Mesodermal cell (in vitro differentiated cells): ENCODE data around the gene COL8A1.
A peak's percentile ranks its signal among the peaks of the same experiment; 100 is the strongest.

Experiments used
- H3K27ac ChIP-seq: 2 replicates; pipeline ENCODE4 v1.7.0; 2013; ENCODE audit warnings: mild to moderate bottlenecking, low read depth, low read length, moderate library complexity; ENCODE audit not compliant: severe bottlenecking
- H3K36me3 ChIP-seq: 2 replicates; pipeline ENCODE4 v1.7.1; 2013; ENCODE audit warnings: mild to moderate bottlenecking, low read length, moderate library complexity; ENCODE audit not compliant: control insufficient read depth, insufficient read depth
- H3K4me1 ChIP-seq: one replicate; pipeline ENCODE4 v1.7.1; 2013; ENCODE audit warnings: mild to moderate bottlenecking, low read length; ENCODE audit not compliant: insufficient read depth, control insufficient read depth, poor library complexity, severe bottlenecking
- H3K4me3 ChIP-seq: 2 replicates; pipeline ENCODE4 v1.7.0; 2013; ENCODE audit warnings: low read length, control low read depth, mild to moderate bottlenecking; ENCODE audit not compliant: insufficient read depth, poor library complexity, severe bottlenecking; ENCODE audit errors: extremely low read depth
- H3K9me3 ChIP-seq: 2 replicates; pipeline ENCODE4 v1.7.1; 2013; ENCODE audit warnings: mild to moderate bottlenecking, low read length, moderate library complexity; ENCODE audit not compliant: control insufficient read depth
- WGBS, 2 experiments: methylation state at CpG; one replicate each; pipeline ENCODE4 v1.1.5; 2013; ENCODE audit warnings: missing lambda C conversion rate in 2 of 2; ENCODE audit not compliant: insufficient coverage in 2 of 2; 5-methylcytosine and 5-hydroxymethylcytosine counted together

Gene COL8A1

DNA sequence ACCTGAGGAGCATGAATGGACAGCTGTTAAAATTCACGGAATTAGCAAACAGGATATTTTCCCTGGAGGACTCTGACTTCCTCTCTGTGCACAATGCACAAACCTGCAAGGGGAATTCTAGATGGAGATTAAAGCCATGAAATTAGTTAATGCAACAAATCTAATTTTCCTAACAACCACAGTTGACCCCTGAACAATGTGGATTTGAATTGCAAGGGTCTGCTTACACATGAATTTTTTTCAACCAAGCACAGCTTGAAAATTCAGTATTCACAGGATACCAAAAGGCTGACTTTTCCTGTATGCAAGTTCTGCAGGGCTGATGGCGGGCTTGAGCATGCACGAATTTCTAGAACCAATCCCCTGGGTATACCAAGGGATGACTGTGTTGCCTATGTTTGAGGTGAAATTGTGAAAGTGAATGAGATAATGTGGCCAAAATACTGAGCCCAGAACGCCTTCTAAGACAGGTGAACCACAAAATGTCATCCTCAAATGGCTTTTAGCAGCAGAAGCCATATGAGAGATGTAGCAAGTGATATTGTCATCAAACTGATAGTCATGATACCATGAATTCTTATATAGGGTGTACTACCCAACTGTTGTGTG is 52.5 kb downstream of the COL8A1 start:
- no peaks in the 10 kb centered on the region for H3K4me1 ChIP-seq
- no peaks in the 10 kb centered on the region for H3K9me3 ChIP-seq
- H3K36me3 ChIP-seq, result peaks cover 4% of the 10 kb centered on the region
- H3K27ac ChIP-seq, result no peak overlapping the region
- WGBS, 2 experiments, result 97 to 100% methylated on average over 1 to 3 of the region's 4 CpGs
- no peak overlapping the region for H3K4me3 ChIP-seq

DNA sequence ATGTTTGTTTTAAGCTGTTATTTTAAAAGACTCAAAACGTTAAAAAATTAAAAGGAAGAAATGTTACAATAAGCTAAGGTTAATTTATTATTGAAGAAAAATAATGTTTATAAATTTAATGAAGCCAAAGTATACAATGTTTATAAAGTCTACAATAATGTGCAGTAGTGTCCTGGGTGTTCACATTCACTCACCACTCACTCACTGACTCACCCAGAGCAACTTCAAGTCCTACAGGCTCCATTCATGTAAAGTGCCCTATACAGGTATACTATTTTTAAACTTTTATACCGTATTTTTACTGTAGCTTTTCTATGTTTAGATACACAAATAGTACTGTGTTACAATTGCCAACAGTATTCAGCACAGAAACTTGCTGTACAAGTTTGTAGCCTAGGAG is 55.2 kb downstream of the COL8A1 start:
- Histone ChIP-seq H3K4me1 (no peaks in the 10 kb centered on the region), H3K9me3 (no peaks in the 10 kb centered on the region), H3K4me3 (no peak overlapping the region), H3K36me3 (peaks cover 4% of the 10 kb centered on the region), H3K27ac (no peak overlapping the region)
- WGBS, 2 experiments, result no CpG with 5 or more reads among the region's 2 CpGs

DNA sequence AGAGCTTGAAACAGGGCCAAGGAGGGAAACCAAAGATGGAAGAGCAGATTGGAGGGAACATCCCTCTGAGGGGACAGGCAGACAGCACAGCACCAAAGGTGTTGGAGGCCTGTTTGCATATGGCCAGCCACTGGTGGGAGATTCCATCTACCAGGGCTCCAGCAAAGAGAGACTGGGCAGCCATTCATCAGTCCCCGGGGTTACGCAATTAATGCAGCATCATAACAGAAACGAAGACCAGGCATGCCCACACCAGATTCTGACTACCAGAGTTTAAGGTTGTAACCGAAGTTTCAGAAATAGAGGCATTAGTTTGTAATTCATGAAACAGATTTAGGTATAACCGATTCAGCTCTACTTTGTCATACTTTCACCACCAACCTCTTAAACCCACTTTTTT is 58.1 kb downstream of the COL8A1 start:
- H3K4me1 ChIP-seq, result peaks cover 19% of the 10 kb centered on the region
- no peak overlapping the region for H3K27ac ChIP-seq
- WGBS, 2 experiments, result 95% methylated on average over 3 of the region's 5 CpGs; no CpG with 5 or more reads in 1 of the 2 experiments
- peaks cover under 1% of the 10 kb centered on the region for H3K36me3 ChIP-seq
- H3K4me3 ChIP-seq, result no peak overlapping the region
- H3K9me3 ChIP-seq, result no peaks in the 10 kb centered on the region

DNA sequence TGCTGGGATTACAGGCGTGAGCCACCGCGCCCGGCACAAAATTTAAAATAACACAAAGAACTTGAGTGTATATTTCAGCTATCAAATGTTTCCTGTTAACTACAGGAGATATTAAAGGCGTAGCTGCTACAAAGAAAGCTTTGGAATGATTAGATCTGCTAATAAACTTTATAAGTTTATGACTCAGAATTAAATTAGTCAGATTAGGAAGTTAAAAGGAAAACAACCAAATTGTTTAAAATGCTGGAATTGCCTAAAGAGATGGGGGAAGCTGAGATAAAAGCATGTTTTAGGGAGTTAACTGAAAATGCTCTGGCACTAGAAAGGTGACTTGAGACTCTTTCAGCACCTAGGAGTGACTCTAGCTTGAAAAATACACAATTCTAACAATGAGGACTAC is 58.9 kb downstream of the COL8A1 start:
- no CpG with 5 or more reads among the region's 5 CpGs for WGBS, 2 experiments
- no peaks in the 10 kb centered on the region for H3K9me3 ChIP-seq

DNA sequence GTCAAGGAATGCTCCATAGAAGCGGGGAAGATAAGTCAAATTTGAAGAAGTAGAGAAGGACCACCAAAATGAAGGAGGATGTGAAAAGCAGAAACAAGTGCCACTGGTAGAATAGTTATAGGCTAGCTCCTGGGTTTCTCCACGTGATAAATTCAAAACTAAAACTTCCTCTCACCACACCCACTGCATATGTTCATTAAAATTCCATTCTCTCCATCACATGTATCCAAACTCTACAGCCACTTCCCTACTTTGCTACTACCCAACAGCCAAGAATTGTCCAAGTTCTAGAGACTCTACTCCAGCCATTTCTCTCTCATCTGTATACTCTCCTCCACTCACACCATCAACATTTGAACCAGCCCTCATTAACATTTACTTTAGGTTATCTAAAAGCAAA is 60.5 kb downstream of the COL8A1 start:
- Histone ChIP-seq H3K27ac (no peak overlapping the region), H3K36me3 (no peaks in the 10 kb centered on the region), H3K9me3 (no peaks in the 10 kb centered on the region), H3K4me1 (peaks cover 37% of the 10 kb centered on the region), H3K4me3 (no peak overlapping the region)
- 79 to 85% methylated on average over 2 of the region's 2 CpGs for WGBS, 2 experiments

More for the DNA sequence above, 58.9 kb downstream of the COL8A1 start:
- no peaks in the 10 kb centered on the region for H3K36me3 ChIP-seq
- no peak overlapping the region for H3K27ac ChIP-seq
- peaks cover 27% of the 10 kb centered on the region for H3K4me1 ChIP-seq
- H3K4me3 ChIP-seq, result no peak overlapping the region

DNA sequence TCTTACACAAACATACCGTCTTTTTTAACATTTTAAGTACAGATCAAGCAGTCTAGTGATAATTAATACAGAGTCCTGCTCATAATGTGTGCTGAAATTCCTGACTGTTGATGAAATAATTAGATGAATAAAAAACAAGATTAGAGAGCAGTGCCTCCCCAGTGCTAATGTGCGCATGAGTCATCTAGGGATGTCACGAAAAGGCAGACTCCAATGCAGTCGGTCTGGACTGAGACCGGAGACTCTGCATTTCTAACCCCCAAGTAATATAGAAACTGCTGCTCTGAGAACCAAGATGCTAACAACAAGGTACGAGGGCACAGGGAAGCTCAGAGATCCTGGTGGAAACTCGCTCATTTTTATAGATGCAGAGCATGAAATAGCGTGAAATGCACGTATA is 61.4 kb downstream of the COL8A1 start:
- no peaks in the 10 kb centered on the region for H3K9me3 ChIP-seq
- no peak overlapping the region for H3K4me3 ChIP-seq
- no peaks in the 10 kb centered on the region for H3K36me3 ChIP-seq
- WGBS, 2 experiments, result 85 to 94% methylated on average over 7 to 8 of the region's 9 CpGs
- H3K4me1 ChIP-seq, result peaks cover 37% of the 10 kb centered on the region
- peak overlapping the region; percentile 64 for H3K27ac ChIP-seq

DNA sequence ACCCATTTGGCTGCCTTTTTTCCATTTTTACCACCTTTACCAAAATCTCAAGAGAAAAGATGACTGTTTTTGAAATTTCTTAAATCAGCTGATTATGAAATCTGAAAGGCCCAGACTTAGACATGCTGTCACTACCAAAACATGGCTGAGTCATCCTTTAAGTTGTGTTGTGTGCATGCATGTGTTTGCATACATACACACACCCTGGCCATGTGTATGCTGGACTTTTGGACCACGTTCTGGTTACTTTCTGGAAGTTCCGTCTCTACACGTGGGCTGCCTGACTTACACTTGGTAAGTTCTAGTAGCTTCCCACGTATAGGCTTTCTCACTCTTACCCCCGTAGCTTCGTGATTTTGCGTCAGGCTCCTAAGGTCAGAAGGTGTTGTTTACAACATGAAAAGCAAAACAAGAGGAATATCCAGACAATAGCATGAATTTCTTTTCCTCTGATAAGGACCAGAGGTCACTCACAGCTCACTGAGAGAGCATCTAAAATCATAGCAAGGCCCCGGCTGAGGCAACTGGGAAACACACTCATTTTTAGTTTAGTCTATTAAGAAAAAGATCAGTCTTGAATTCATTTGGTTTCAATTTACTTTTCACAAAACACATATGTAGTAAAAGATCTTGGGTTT is 62.4 kb downstream of the COL8A1 start:
- WGBS, 2 experiments, result 87 to 91% methylated on average over 3 to 7 of the region's 8 CpGs
- Histone ChIP-seq H3K4me3 (no peak overlapping the region), H3K4me1 (peaks cover 37% of the 10 kb centered on the region)

DNA sequence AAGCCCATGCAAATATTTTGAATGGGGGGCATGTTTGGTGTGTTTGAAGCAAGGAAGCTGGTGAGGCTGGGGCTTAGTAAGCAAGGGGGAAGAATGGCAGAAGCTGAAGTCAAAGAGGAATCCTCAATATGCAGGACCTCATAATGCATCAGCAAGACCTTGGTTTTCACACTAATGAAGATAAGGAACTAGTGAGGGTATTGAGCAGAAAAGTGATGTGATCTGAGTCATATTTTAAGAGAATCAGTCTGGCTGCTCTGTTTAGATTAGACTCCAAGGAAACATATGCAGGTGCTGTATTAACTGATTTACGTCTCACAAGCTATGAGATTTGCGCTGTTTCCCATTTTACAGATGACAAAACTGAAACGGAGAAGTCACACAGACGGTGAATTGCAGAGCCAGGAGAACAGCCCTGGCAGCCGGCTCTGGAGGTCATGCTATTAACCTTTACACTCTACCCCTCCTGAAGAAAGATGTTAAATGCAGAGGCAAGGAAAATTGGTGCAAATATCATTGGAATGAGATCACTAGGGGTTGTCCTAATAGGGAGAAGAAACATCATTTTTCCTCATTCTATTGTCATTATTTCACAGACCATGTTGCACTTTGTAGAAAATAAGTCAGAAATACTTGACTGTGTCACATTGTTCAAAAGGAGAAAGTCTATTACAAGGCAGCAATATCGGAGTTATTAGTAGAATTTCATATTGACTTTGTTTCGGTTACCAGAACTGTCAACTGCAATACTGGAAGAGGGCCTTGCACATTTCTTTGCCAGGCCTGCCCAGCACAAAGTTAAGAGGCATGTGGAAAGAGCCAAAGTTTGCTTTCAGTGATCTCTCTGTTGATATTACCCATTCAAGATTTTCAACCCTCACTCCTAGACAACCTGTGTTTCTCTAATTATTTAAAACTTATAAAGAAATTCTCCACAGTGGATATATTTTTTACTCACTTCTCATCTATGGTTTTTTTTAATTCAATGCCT is 64.9 kb downstream of the COL8A1 start:
- peak overlapping the region; percentile 37 for H3K27ac ChIP-seq
- H3K4me3 ChIP-seq, result no peak overlapping the region
- WGBS, 2 experiments, result 94 to 100% methylated on average over 5 to 6 of the region's 7 CpGs
- H3K9me3 ChIP-seq, result no peaks in the 10 kb centered on the region
- peaks cover 43% of the 10 kb centered on the region for H3K4me1 ChIP-seq
- H3K36me3 ChIP-seq, result no peaks in the 10 kb centered on the region

More for the DNA sequence above, 62.4 kb downstream of the COL8A1 start:
- H3K27ac ChIP-seq, result peak overlapping the region; percentile 64
- no peaks in the 10 kb centered on the region for H3K9me3 ChIP-seq
- no peaks in the 10 kb centered on the region for H3K36me3 ChIP-seq

DNA sequence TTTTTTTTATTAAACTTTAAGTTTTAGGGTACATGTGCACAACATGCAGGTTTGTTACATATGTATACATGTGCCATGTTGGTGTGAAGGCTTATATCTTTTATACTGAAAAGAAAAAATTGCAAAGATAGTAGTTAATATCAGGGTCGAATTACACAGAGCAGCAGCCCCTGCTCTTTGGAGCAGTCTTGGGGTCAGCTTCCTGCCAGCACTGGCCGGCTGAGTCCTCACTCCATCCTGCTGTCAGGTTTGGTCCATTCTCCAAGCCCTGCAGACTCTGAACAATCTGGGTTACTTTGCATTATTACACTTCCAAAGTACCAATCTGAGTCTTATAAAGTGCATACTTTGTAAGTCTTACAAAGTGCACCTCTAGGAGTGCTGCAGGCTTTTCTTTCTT is 66.0 kb downstream of the COL8A1 start:
- peaks cover 43% of the 10 kb centered on the region for H3K4me1 ChIP-seq
- H3K27ac ChIP-seq, result no peak overlapping the region
- H3K4me3 ChIP-seq, result no peak overlapping the region
- 41 to 49% methylated on average over 2 of the region's 2 CpGs for WGBS, 2 experiments
- no peaks in the 10 kb centered on the region for H3K9me3 ChIP-seq
- H3K36me3 ChIP-seq, result no peaks in the 10 kb centered on the region

DNA sequence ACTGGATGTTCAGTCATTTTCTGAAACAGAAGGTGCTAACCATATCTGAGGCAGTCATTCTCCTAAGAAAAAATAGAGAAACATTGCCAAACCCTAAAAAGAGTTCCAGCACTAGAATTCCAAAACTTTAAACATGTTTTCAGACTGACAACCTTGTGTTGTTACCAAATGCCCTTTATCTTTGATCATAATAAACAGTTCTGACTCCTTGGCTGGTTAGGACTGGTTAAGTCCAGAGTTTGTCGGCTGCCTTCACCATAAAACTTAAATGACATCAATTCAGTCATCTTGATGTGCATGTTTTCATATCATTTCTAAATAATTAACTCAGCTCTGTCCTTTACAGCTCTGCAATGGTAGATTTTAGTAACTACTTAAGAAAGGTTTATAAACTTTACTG is 68.0 kb downstream of the COL8A1 start:
- no peak overlapping the region for H3K4me3 ChIP-seq
- H3K36me3 ChIP-seq, result no peaks in the 10 kb centered on the region
- H3K27ac ChIP-seq, result no peak overlapping the region
- H3K4me1 ChIP-seq, result peaks cover 25% of the 10 kb centered on the region
- H3K9me3 ChIP-seq, result no peaks in the 10 kb centered on the region
- 100% methylated on average over 1 of the region's 1 CpG; no CpG with 5 or more reads in 1 of the 2 experiments for WGBS, 2 experiments
